ENCODE measurements around the gene KCNMA1.

Gene KCNMA1

GRCh38 chr10:77121829-77122228 lies 515.8 kb downstream of the KCNMA1 start:
- DNase-seq = no peak

DNA sequence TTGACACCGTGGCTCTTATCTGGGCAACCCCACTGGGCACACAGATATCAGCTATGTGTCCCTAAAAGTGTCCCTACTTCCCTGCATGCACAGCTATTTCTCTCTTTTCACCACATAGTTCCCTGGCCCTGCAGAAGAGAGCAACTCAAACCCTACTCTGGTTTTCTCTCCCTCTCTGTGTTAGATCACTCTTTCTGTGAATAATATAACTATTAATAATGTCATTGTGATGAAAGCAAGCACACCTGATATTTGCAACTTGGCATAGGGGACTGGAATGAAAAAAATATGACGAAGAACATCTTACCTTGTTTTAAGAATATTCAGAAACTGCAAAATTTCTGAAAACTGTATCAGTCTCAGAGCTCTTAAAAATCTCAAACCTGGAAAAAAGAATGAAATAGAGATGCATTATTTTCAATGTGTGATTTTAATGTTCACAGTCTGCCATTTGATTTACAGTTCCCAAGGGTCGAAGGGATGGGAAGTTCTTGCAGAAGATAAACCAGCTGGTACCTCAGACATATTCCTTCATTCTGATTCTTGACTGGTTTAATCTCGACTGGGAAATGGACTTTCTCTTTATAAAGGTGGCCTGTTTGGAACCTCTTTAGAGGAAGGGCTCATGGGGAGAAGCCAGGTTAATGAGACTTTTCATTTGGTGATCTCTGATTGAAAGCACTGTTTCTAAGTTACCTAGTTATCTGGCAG lies 516.8 kb downstream of the KCNMA1 start:
- no peak for DNase-seq

DNA sequence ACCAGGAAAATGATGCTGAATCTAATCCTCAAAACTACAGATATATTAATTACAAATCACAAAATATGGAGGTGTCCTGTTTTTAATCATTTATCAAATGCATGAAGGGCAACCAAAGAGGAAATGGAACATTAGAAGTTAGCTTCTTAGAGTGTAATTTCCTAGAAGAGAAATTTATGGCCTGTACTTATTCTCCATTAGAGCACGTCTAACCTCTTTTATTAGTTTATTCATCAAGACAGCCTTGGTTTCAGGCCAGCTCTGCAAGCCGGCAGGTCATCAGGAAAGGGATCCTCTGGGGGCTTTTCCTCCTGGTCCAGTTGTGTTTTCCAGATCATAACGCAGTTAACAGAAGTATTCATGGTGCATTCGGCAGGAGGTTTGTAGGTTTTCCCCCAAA lies 517.6 kb downstream of the KCNMA1 start:
- no peak for DNase-seq

DNA sequence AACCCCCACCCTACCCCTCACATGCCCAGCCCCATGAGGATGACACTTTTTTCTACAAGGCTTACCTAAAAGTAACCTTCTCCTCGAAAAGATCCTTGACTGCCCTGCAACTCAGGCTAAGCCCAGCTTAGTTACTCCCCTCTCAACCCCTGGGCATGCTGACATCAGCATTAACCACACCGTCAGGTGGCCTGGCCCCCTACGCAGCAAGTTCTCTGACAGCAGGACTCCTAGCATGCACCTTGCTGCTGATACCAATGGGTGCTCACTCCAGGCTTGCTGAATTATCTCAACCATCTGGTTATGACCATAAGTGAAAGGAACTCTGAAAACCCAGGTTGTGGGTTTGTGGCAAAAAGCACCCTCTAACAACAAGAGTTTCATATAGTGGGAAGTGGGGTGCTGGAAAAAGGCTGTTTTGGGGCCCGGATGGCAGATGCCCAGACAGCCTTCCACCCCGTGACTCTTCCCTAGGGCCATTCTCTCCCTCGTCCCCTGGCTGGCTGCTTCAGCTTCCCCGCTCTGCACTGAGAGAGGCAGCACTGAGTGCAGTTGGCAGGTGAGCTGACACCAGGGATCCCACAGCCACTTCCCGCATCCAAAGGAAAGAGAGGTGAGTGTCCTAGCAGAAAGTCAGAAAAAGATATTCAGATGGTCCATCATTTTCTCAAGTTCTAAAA lies 518.9 kb downstream of the KCNMA1 start:
- no peak for DNase-seq

DNA sequence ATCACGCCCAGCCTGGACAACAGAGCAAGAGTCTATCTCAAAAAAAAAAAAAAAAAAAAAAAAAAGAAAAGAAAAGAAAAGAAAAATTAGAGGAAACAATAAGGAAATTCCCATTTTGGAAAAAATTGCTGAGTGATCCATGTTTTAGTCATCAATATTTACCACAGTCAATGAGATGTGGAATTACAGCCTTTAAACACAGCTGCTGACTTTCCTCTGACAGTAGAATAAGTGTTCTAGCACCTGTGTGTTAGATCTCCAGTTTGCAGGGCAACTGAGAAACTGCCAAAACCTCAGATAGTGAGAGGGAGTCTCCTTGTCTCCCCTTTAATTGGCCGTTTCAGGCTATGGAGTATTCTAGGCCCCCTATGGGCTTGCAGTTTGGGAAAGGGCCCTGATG lies 520.1 kb downstream of the KCNMA1 start:
- no peak for DNase-seq

- DNase-seq = no peak
Observed at GRCh38 chr10:77116904-77117303, 520.7 kb downstream of the KCNMA1 start.

GRCh38 chr10:77114181-77114821 lies 523.3 kb downstream of the KCNMA1 start:
- DNase-seq = no peak

DNA sequence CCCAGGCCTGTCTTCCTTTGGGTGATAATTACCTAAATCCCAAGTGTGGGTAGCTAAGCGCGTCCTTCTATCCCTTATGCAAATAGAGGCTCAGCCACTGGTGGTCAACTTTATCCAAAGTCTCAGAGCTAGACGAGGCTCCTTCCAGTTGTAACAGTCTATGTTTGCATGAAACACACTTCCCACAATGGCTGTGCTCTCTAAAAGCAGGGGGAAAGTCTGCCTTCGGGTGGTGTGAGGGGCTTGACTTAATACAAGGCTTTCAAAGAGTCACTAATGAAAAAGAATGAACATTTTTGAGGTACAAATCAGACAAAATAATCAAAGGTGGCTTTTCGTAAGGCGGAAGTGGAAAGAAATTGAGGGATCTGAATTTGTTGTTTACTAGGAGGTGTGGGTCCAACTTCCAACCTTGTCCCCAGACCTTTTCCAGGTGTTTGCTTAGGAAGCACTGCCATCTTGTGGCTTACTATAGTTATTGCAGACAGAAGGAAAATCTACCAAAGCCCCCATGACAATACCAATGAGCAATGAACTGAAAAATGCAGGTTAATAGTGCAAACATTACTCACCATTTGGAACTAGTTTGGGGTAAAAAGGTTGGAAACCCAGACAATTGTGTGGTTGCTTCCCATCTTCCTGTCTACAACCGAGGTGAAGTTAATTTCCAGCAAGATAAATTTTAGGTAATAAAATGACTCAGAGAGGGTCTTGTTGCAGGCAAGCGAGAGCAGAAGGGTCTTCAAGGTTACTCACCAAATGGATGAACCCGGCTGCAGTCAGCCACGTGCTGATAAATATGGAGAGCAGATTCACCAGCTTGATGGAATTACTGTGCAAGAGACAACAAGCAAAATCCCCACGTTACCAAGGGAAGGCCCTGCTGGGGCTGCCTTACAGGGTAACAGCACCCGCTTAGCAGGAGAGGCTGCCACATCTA lies 525.7 kb downstream of the KCNMA1 start:
- no peak for DNase-seq

DNA sequence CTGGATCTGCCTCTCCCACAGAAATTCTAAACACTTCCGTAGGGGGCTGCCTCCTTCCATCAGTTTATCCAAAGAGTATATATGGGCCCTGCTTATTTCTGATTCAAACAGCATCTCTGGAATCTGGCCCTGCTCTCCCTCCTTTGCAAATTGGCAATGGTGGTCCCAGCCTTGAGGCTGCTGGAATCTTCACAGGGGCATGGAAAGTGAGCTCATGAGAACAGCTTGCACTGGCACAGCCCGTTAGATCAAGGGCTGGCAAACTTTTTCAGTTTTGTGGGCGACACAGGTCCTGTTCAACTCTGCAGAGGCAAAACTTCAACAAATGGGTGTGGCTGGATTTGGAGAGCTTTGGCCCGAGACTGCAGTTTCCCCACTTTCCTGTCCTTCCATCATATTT lies 526.9 kb downstream of the KCNMA1 start:
- DNase-seq = no peak

- no peak for DNase-seq
Observed at GRCh38 chr10:77109351-77109994, 528.1 kb downstream of the KCNMA1 start.

- no peak for DNase-seq
Observed at GRCh38 chr10:77106676-77107075, 530.9 kb downstream of the KCNMA1 start.

- DNase-seq = no peak
Observed at GRCh38 chr10:77105761-77106221, 531.8 kb downstream of the KCNMA1 start.

DNA sequence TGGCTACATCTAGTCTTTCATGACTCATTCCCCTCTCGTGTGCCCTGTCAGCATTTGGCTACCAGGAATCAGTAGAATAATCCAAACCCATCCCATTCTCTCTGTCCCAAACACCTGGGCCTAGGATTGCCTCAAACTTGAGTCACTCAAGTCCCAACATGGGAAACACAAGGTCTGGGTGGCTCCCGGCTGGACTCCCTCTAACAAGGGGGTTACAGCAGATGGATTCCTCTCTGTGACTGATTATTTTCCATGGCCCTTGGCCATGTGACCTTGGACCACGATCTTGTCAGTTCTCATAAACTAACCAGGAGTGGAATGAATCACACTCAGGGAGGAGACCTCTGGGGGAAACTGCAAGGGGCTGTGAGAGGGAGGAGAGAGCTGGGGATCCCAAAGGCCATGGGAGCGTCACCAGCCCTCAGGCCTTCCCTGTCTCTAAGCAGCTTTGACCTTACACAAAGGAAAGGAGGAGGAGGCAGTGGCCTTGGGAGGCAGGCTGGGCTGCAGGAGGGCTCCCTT lies 533.1 kb downstream of the KCNMA1 start:
- no peak for DNase-seq

GRCh38 chr10:77103213-77103612 lies 534.4 kb downstream of the KCNMA1 start:
- no peak for DNase-seq

- no peak for DNase-seq
Observed at GRCh38 chr10:77101341-77101740, 536.3 kb downstream of the KCNMA1 start.

- DNase-seq = no peak
Observed at GRCh38 chr10:77099136-77099535, 538.5 kb downstream of the KCNMA1 start.

DNA sequence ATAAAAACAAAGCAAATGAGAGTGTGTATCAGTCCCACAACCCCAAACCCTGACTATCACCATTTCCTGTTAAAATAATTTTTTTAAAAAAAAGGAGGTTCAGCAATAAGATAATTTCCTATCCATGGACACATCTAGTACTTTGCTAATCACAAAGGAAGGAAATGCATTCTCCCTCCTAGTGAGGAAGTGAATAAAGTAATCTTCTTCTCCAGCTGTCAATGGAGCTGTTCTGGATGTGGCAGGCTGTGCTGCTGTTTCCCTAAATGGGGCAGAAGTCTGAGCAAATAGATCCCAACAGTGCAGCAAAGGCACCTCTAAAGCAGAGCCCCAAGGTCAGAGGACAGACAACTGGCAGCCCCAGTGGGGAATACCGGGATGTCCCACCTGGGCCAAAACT lies 540.0 kb downstream of the KCNMA1 start:
- DNase-seq = no peak

GRCh38 chr10:77093126-77093525 lies 544.5 kb downstream of the KCNMA1 start:
- no peak for DNase-seq

DNA sequence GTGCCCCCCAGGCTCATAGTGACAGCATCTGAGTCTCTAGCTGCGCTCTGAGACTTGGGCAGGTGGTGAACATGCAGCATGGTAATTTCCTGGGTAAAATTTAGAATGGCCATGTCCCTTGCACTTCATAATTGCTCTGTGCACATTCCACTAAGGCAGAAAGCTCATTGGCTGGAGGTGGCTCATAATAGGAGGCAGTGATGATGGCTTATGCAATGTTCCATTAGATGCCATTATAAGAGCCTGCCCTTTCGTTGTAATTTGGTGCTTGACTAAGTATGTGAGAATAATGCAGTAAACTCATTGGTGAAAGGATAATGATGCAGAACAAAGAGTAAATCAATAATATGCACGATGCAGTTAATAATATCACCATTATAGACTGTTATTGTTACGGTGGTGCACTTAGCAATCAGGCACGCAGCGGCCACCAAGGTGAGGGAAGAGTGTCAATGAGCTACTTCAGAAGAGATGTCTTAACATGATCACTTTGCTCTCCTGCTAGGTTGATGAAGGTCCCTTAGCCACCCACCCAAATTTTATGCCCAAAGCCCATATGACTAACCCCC lies 545.9 kb downstream of the KCNMA1 start:
- no peak for DNase-seq

- DNase-seq = no peak
Observed at GRCh38 chr10:77090381-77091356, 546.9 kb downstream of the KCNMA1 start.

DNA sequence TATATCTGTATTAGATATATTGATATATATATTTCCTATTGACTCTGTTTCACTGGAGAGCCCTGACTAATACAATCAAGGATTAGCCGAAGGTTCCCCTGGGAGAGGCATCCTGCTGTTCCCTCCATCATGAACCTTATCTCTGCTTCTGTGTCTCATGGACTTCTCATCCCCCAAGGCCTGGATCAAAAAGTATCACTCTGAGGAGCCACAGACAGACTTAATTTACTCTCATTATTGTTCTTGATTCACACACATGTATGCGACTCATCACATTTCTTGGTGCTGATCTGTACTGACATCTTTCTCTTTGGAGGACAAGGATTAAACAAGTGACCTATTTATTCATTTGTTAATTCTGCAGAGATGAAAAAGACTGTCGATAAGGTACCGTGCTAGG lies 550.2 kb downstream of the KCNMA1 start:
- DNase-seq = no peak
